IMR-90 (cell line): Measurements from ENCODE around the gene INSM1. TPM values are rescaled to one million over a fixed set of nuclear protein-coding genes. Genes with fewer than 3 reads are reported as not detected.

ENCODE experiments used
- ATAC-seq: fragments of 200-7000 bp; cut with Tn5 transposase; 2 replicates; pipeline ENCODE4 v1.9.1; 2020; ENCODE audit warnings: low read depth, mild to moderate bottlenecking, moderate library complexity
- BruUV-seq: library from RNA; stranded (reverse); fragments of 400-500 nt; replicated peaks from 2 replicates; lab custom pipeline; 2021; lab: Mats Ljungman, UMichigan
- CTCF ChIA-PET: fragments of 300-600 bp; formaldehyde crosslinking; extraction: SDS; loops from one replicate; lab custom pipeline; 2021; ENCODE audit warnings: antibody characterized with exemption; lab: Yijun Ruan, JAX
- POLR2A ChIA-PET: fragments of 300-600 bp; sonication (Branson Sonifier 250); formaldehyde crosslinking; loops from one replicate; lab custom pipeline; 2022; ENCODE audit warnings: antibody characterized with exemption; ENCODE audit not compliant: unreplicated experiment; lab: Charles Lee
- DNase-seq: peaks from one replicate; pipeline ENCODE4 v3.0.0; 2013
- H2AFZ ChIP-seq: replicated peaks from 2 replicates; pipeline ENCODE3; 2013; ENCODE audit warnings: low read length, mild to moderate bottlenecking; ENCODE audit not compliant: poor library complexity
- H2AK5ac ChIP-seq: 2 replicates; pipeline ENCODE4 v1.6.1; 2013; ENCODE audit warnings: low read depth, low read length, inconsistent platforms
- H2AK9ac ChIP-seq: replicated peaks from 2 replicates; pipeline ENCODE3; 2013; ENCODE audit warnings: mild to moderate bottlenecking, low read depth, low read length, moderate library complexity; ENCODE audit not compliant: poor library complexity
- H2BK120ac ChIP-seq: 2 replicates; pipeline ENCODE4 v1.6.1; 2013; ENCODE audit warnings: low read depth, low read length, inconsistent platforms
- H2BK15ac ChIP-seq: 3 replicates; pipeline ENCODE4 v1.6.1; 2013; ENCODE audit warnings: low read depth, low read length, inconsistent platforms
- H2BK20ac ChIP-seq: 2 replicates; pipeline ENCODE4 v1.6.1; 2013; ENCODE audit warnings: low read depth, mild to moderate bottlenecking, inconsistent platforms, low read length, moderate library complexity
- H2BK5ac ChIP-seq: 2 replicates; pipeline ENCODE4 v1.6.1; 2013; ENCODE audit warnings: mild to moderate bottlenecking, low read depth, low read length, inconsistent platforms; ENCODE audit not compliant: poor library complexity, severe bottlenecking
- H3K14ac ChIP-seq: replicated peaks from 2 replicates; pipeline ENCODE4 v1.6.1; 2013; ENCODE audit warnings: low read depth, low read length, inconsistent platforms
- H3K18ac ChIP-seq: 2 replicates; pipeline ENCODE4 v1.6.1; 2013; ENCODE audit warnings: low read depth, low read length, control low read depth
- H3K23ac ChIP-seq: 2 replicates; pipeline ENCODE4 v1.6.1; 2013; ENCODE audit warnings: low read depth, low read length, inconsistent platforms
- H3K27ac ChIP-seq: 2 replicates; pipeline ENCODE4 v1.5.1; 2013; ENCODE audit warnings: mild to moderate bottlenecking, control low read depth, low read length; ENCODE audit not compliant: insufficient read depth
- H3K27me3 ChIP-seq: 2 replicates; pipeline ENCODE4 v1.6.1; 2013; ENCODE audit warnings: low read length; ENCODE audit not compliant: control insufficient read depth, insufficient read depth
- H3K36me3 ChIP-seq: 2 replicates; pipeline ENCODE4 v1.6.1; 2013; ENCODE audit warnings: low read length, mixed read lengths; ENCODE audit not compliant: control insufficient read depth, insufficient read depth
- H3K4ac ChIP-seq: 2 replicates; pipeline ENCODE4 v1.6.1; 2013; ENCODE audit warnings: low read depth, low read length, inconsistent platforms
- H3K4me1 ChIP-seq: 2 replicates; pipeline ENCODE4 v1.6.1; 2013; ENCODE audit warnings: low read length, mixed read lengths; ENCODE audit not compliant: control insufficient read depth, insufficient read depth
- H3K4me2 ChIP-seq: 2 replicates; pipeline ENCODE4 v1.6.1; 2013; ENCODE audit warnings: low read depth, mild to moderate bottlenecking, control low read depth, low read length, moderate library complexity
- H3K4me3 ChIP-seq: 2 replicates; pipeline ENCODE4 v1.5.1; 2013; ENCODE audit warnings: low read depth, mild to moderate bottlenecking, control low read depth, low read length, moderate library complexity; ENCODE audit not compliant: insufficient read depth
- H3K56ac ChIP-seq: 2 replicates; pipeline ENCODE4 v1.6.1; 2013; ENCODE audit warnings: low read length, inconsistent platforms; ENCODE audit not compliant: insufficient read depth; ENCODE audit errors: extremely low read depth
- H3K79me1 ChIP-seq, 2 experiments: 2 replicates each; pipeline ENCODE4 v1.6.1; 2013; ENCODE audit warnings: low read length in 2 of 2, inconsistent platforms in 1 of 2, low read depth in 1 of 2
- H3K9ac ChIP-seq: 2 replicates; pipeline ENCODE4 v1.6.1; 2013; ENCODE audit warnings: low read depth, low read length, control low read depth
- H3K9me1 ChIP-seq: 2 replicates; pipeline ENCODE4 v1.6.1; 2013; ENCODE audit warnings: low read length, inconsistent platforms; ENCODE audit not compliant: insufficient read depth
- H3K9me3 ChIP-seq: 2 replicates; pipeline ENCODE4 v1.6.1; 2013; ENCODE audit warnings: low read length; ENCODE audit not compliant: control insufficient read depth, insufficient read depth
- H4K20me1 ChIP-seq: 2 replicates; pipeline ENCODE4 v1.6.1; 2013; ENCODE audit warnings: low read length, inconsistent platforms; ENCODE audit not compliant: insufficient read depth
- H4K5ac ChIP-seq: 2 replicates; pipeline ENCODE4 v1.6.1; 2013; ENCODE audit warnings: mild to moderate bottlenecking, low read depth, low read length, control low read depth
- H4K8ac ChIP-seq, 2 experiments: 2 replicates each; pipeline ENCODE4 v1.6.1; 2013; ENCODE audit warnings: low read depth in 2 of 2, low read length in 2 of 2, control low read depth in 1 of 2, inconsistent platforms in 1 of 2
- H4K91ac ChIP-seq: 2 replicates; pipeline ENCODE4 v1.6.1; 2013; ENCODE audit warnings: low read depth, low read length, inconsistent platforms; ENCODE audit not compliant: insufficient read depth
- BHLHE40 ChIP-seq: fragments of 150-350 bp; IDR thresholded peaks from 2 replicates; pipeline ENCODE4 v1.6.1; 2016; ENCODE audit warnings: mild to moderate bottlenecking, low read depth, low read length
- CEBPB ChIP-seq: IDR thresholded peaks from 2 replicates; pipeline ENCODE4 v1.6.1; 2012; ENCODE audit warnings: low read depth, low read length, improper control_type of control experiment
- CHD1 ChIP-seq: IDR thresholded peaks from 2 replicates; pipeline ENCODE4 v1.6.1; 2012; ENCODE audit warnings: low read depth, low read length, improper control_type of control experiment
- FOS ChIP-seq: fragments of 150-350 bp; IDR thresholded peaks from 2 replicates; pipeline ENCODE4 v1.6.1; 2016; ENCODE audit warnings: low read depth, low read length
- MAFK ChIP-seq: IDR thresholded peaks from 2 replicates; pipeline ENCODE4 v1.6.1; 2012; ENCODE audit warnings: low read depth, low read length, improper control_type of control experiment
- MAZ ChIP-seq: IDR thresholded peaks from 2 replicates; pipeline ENCODE4 v1.6.1; 2012; ENCODE audit warnings: low read depth, mild to moderate bottlenecking, low read length, improper control_type of control experiment, moderate library complexity, borderline replicate concordance
- MXI1 ChIP-seq: IDR thresholded peaks from 2 replicates; pipeline ENCODE4 v1.6.1; 2012; ENCODE audit warnings: low read depth, mild to moderate bottlenecking, low read length, moderate library complexity, borderline replicate concordance
- NFE2L2 ChIP-seq: fragments of 150-350 bp; IDR thresholded peaks from 2 replicates; pipeline ENCODE4 v1.6.1; 2016; ENCODE audit warnings: low read depth, mild to moderate bottlenecking, low read length
- POLR2A ChIP-seq: IDR thresholded peaks from 2 replicates; pipeline ENCODE4 v1.6.1; 2012; ENCODE audit warnings: mild to moderate bottlenecking, low read depth, low read length
- RAD21 ChIP-seq: IDR thresholded peaks from 2 replicates; pipeline ENCODE4 v1.6.1; 2012; ENCODE audit warnings: low read length, improper control_type of control experiment
- RCOR1 ChIP-seq: IDR thresholded peaks from 2 replicates; pipeline ENCODE4 v1.6.1; 2012; ENCODE audit warnings: mild to moderate bottlenecking, low read length, improper control_type of control experiment; ENCODE audit not compliant: insufficient replicate concordance
- RFX5 ChIP-seq: IDR thresholded peaks from 2 replicates; pipeline ENCODE4 v1.8.0; 2012; ENCODE audit warnings: low read depth, mild to moderate bottlenecking, low read length, moderate library complexity
- SMC3 ChIP-seq: fragments of 150-350 bp; IDR thresholded peaks from 2 replicates; pipeline ENCODE4 v1.6.1; 2016; ENCODE audit warnings: low read depth, mild to moderate bottlenecking, antibody characterized with exemption, low read length, moderate library complexity
- WGBS, 2 experiments: methylation state at CpG; one replicate each; pipeline versions ENCODE4 v1.1.5 to v1.1.7; 2013; ENCODE audit warnings: missing lambda C conversion rate in 2 of 2; ENCODE audit not compliant: insufficient read length in 1 of 2; ENCODE audit errors: extremely low coverage in 2 of 2; 5-methylcytosine and 5-hydroxymethylcytosine counted together
- dilution Hi-C: fragments of 300-500 bp; cut with HindIII; formaldehyde crosslinking; loops from one replicate; pipeline ENCODE4 v1.14.3; 2018; ENCODE audit warnings: low sequenced_read_pairs; ENCODE audit not compliant: unreplicated experiment
- in situ Hi-C: fragments of 300-500 bp; cut with MboI; formaldehyde crosslinking; loops from 3 replicates; pipeline ENCODE4 v1.14.3; 2019; ENCODE audit warnings: low sequenced_read_pairs, inconsistent platforms, mixed read lengths
- intact Hi-C: fragments of 100-400 bp; cut with micrococcal nuclease; formaldehyde crosslinking; loops from 2 replicates; pipeline ENCODE4 v1.10.0; 2022
- polyA plus RNA-seq, 3 experiments: library from polyadenylated mRNA; depleted of rRNA; stranded (reverse); fragments of >200 nt; gene quantifications; 2 replicates each; pipeline ENCODE4 v1.2.3, GENCODE V29; 2012; ENCODE audit warnings: low replicate concordance in 1 of 3
- total RNA-seq: library from RNA; depleted of rRNA; stranded (reverse); fragments of >200 nt; gene quantifications from 2 replicates; pipeline ENCODE4 v1.2.3, GENCODE V29; 2012
- TF ChIP-seq, protein P1 (sequence below): fragments of 150-350 bp; IDR thresholded peaks from 2 replicates; pipeline ENCODE4 v1.6.1; 2016; ENCODE audit warnings: low read depth, mild to moderate bottlenecking, low read length, moderate library complexity, borderline replicate concordance
- TF ChIP-seq, protein P2 (sequence below): fragments of 150-350 bp; IDR thresholded peaks from 2 replicates; pipeline ENCODE4 v1.6.1; 2017; ENCODE audit warnings: mild to moderate bottlenecking, antibody characterized with exemption, low read length, low read depth
- TF ChIP-seq, protein P3 (sequence below): conservative IDR thresholded peaks from 2 replicates; pipeline ENCODE4 v1.5.1; 2012; ENCODE audit warnings: mild to moderate bottlenecking, low read depth, low read length, improper control_type of control experiment

Gene INSM1
- total and polyA plus RNA-seq, 2 of the 4 experiments (the other 2 are of a cell fraction) = not detected

DNA sequence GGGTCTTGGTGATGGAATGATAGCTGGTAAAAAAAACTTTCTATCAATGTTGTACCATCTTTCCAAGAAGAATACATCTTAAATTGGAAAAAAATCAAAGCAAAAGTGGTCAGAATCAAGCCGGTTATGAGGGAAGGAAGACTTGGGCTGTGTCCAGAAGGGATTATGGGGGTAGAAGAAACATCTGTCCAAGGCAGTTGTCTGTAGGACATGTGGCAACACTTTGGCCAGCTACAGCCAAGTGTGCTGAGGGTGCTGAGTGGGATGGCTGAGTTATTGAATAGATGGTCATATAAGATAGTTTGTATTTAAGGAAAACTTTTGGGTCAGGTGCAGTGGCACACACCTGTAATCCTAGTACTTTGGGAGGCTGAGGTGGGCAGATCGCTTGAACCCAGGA is 38.4 kb downstream of the INSM1 start:
- no peaks in the 10 kb centered on the region for H3K36me3 ChIP-seq
- ChIA-PET CTCF (no interaction called here), POLR2A (no interaction called here)
- H3K9ac ChIP-seq = no peak overlapping the region
- H3K27ac ChIP-seq = no peak overlapping the region
- H3K79me1 ChIP-seq = no peaks in the 10 kb centered on the region
- no peaks in the 10 kb centered on the region for H3K4me1 ChIP-seq
- no peak overlapping the region for H3K4me3 ChIP-seq
- H3K23ac ChIP-seq = no peak overlapping the region
- H3K56ac ChIP-seq = no peak overlapping the region
- no peak overlapping the region for H2BK20ac ChIP-seq
- in situ Hi-C loops (no loop called here), intact Hi-C loops (no loop called here), dilution Hi-C loops (no loop called here)
- H3K9me3 ChIP-seq = no peaks in the 10 kb centered on the region
- H2BK15ac ChIP-seq = no peak overlapping the region
- no peak overlapping the region for H2AK5ac ChIP-seq
- TF ChIP-seq MAFK (no peak), MXI1 (no peak), FOS (no peak), MAZ (no peak), POLR2A (no peak), SMC3 (no peak), RAD21 (no peak), RFX5 (no peak), CHD1 (no peak), RCOR1 (no peak), NFE2L2 (no peak), BHLHE40 (no peak), CEBPB (no peak)
- TF ChIP-seq, protein P1, sequence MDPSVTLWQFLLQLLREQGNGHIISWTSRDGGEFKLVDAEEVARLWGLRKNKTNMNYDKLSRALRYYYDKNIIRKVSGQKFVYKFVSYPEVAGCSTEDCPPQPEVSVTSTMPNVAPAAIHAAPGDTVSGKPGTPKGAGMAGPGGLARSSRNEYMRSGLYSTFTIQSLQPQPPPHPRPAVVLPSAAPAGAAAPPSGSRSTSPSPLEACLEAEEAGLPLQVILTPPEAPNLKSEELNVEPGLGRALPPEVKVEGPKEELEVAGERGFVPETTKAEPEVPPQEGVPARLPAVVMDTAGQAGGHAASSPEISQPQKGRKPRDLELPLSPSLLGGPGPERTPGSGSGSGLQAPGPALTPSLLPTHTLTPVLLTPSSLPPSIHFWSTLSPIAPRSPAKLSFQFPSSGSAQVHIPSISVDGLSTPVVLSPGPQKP = no peak
- TF ChIP-seq, protein P2, sequence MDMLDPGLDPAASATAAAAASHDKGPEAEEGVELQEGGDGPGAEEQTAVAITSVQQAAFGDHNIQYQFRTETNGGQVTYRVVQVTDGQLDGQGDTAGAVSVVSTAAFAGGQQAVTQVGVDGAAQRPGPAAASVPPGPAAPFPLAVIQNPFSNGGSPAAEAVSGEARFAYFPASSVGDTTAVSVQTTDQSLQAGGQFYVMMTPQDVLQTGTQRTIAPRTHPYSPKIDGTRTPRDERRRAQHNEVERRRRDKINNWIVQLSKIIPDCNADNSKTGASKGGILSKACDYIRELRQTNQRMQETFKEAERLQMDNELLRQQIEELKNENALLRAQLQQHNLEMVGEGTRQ = no peak
- TF ChIP-seq, protein P3, sequence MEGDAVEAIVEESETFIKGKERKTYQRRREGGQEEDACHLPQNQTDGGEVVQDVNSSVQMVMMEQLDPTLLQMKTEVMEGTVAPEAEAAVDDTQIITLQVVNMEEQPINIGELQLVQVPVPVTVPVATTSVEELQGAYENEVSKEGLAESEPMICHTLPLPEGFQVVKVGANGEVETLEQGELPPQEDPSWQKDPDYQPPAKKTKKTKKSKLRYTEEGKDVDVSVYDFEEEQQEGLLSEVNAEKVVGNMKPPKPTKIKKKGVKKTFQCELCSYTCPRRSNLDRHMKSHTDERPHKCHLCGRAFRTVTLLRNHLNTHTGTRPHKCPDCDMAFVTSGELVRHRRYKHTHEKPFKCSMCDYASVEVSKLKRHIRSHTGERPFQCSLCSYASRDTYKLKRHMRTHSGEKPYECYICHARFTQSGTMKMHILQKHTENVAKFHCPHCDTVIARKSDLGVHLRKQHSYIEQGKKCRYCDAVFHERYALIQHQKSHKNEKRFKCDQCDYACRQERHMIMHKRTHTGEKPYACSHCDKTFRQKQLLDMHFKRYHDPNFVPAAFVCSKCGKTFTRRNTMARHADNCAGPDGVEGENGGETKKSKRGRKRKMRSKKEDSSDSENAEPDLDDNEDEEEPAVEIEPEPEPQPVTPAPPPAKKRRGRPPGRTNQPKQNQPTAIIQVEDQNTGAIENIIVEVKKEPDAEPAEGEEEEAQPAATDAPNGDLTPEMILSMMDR = no peak
- no peaks in the 10 kb centered on the region; the same call in none of the 2 replicates for H3K27me3 ChIP-seq
- no TSS peak for BruUV-seq
- H4K5ac ChIP-seq = no peak overlapping the region
- no peak overlapping the region for H2BK5ac ChIP-seq
- WGBS, 2 experiments = 67% methylated on average over 1 of the region's 2 CpGs; no CpG with 5 or more reads in 1 of the 2 experiments
- no peaks in the 10 kb centered on the region for H4K20me1 ChIP-seq
- H2AK9ac ChIP-seq = no peak overlapping the region
- ATAC-seq = no peak
- no peak overlapping the region for H3K18ac ChIP-seq
- no peak overlapping the region for H3K14ac ChIP-seq
- no peak overlapping the region for H4K8ac ChIP-seq
- no peak overlapping the region for H2AFZ ChIP-seq
- H3K4me2 ChIP-seq = no peak overlapping the region
- H3K4ac ChIP-seq = no peak overlapping the region
- no peaks in the 10 kb centered on the region; the same call in 1 of the 2 replicates for H3K9me1 ChIP-seq
- H4K91ac ChIP-seq = no peak overlapping the region
- H2BK120ac ChIP-seq = no peak overlapping the region
- no peak for DNase-seq
